ENCODE data around the gene RDX.
"Not testable (repeated sequence)": the region's sequence is repeated elsewhere in the genome, so short reads cannot be mapped to it uniquely, and the experiment has no call there.

The RDX gene

GRCh38 chr11:110305169-110306018 is 9.0 kb upstream of the RDX start:
- no peak for DNase-seq (ENCODE audit: low read depth in 1 of 2, low spot score in 1 of 2)

- DNase-seq (ENCODE audit: low read depth in 1 of 2, low spot score in 1 of 2), result no peak
Observed at GRCh38 chr11:110303414-110303826, 7.0 kb upstream of the RDX start.

GRCh38 chr11:110301577-110301976 is 5.2 kb upstream of the RDX start:
- no peak for DNase-seq (ENCODE audit: low read depth in 1 of 2, low spot score in 1 of 2)

DNA sequence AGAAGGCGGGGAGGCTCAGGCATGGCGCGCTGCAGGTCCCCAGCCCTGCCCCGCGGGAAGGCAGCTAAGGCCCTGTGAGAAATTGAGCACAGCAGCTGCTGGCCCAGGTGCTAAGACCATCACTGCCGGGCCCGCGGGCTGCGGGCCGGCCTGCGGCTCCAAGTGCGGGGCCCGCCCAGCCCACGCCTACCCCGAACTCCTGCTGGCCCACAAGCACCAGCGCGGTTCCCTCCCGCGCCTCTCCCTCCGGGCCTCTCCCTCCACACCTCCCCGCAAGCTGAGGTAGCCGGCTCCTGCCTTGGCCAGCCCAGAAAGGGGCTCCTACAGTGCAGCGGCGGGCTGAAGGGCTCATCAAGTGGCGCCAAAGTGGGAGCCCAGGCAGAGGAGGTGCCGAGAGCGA is 4.6 kb upstream of the RDX start:
- DNase-seq (ENCODE audit: low read depth in 1 of 2, low spot score in 1 of 2), result no peak

- no peak for DNase-seq (ENCODE audit: low read depth in 1 of 2, low spot score in 1 of 2)
Observed at GRCh38 chr11:110299006-110299785, 2.8 kb upstream of the RDX start.

DNA sequence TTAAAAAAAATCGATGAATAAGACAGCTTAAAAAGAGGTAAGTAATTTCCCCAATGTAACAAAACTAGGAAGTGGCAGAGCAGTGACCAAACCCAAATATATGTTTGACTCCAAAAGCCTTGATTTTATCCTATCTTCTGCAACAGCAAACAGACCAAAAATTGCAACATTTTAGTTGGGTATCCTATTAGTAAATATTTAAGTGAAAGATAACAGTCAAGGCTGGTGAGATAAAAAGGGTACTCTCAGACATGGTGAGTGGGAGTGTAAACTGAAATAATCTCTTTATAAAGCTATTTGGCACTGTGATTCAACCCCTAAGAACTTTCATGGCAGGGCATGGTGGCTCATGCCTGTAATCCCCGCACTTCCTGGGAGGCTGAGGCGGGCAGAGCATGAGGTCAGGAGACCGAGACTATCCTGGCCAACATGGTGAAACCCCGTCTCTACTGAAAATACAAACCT is 1.9 kb upstream of the RDX start:
- DNase-seq (ENCODE audit: low read depth in 1 of 2, low spot score in 1 of 2), result no peak

- no peak for DNase-seq (ENCODE audit: low read depth in 1 of 2, low spot score in 1 of 2)
Observed at GRCh38 chr11:110297726-110298300, 1.4 kb upstream of the RDX start.

DNA sequence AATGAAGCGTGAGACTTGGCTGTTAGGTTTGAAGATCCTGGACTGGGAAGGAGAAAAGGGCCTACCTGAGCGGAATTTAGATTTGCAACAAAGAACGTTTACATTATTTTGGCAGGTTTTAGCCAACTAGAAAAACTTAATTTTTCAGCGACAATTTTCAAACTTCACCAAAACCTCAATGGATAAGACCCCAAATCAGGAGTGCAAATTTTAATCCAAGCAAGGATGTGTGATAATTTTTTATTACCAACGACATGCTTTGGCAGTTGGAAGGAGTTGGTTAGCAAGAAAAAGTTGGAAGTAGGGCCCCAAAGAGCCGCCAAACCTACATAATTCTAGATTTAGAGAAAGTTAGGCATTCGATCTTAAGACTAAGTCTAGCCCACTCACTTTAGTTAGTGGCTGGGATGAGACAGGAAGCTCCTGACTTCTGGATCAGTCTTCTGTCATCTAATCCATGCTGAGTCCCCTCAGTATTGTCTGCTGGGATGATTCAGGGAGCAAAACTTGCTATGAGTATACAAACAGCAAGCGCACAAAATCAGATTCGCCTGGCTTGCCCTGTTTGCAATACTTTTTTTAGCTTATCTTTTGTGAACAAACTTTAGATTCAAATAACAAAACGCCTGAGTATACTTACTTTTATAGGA is 787 bp upstream of the RDX start:
- DNase-seq (ENCODE audit: low read depth in 1 of 2, low spot score in 1 of 2), result no peak

DNA sequence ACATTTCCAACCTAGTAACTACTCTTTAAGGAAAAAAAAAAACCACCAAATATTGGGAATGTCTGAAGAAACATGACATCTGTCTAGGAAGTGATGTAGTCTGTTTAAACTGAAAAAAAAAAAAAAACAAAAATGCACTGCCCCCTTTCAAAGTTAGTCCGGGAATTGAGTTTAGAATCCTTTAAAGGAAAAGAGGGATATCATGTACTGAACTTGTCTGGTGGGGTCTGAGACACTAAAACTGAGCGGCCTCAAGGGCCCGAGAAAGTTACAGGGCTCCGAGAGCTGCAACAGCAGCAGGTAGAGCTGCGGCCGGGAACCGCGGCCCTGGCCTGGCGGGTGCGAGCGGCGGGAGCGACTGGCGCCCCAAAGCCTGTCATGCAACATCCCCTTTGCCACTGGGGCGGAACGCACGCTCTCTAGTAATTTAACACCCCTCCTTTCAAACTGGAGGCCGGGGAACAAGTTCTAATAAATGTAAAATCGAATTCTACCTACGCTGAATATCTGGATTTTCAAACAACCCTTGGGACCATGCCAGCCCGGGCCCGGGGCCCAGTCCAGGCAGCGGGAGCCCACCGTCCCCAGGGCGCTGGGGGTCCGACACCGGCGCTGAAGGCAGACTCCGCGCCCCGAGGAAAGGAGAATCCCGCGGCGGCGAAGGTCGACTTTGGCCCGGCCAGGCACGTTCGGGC is 736 bp downstream of the RDX start:
- DNase-seq (ENCODE audit: low read depth in 1 of 2, low spot score in 1 of 2), result peak in 1 of 2 donors; percentile 25

DNA sequence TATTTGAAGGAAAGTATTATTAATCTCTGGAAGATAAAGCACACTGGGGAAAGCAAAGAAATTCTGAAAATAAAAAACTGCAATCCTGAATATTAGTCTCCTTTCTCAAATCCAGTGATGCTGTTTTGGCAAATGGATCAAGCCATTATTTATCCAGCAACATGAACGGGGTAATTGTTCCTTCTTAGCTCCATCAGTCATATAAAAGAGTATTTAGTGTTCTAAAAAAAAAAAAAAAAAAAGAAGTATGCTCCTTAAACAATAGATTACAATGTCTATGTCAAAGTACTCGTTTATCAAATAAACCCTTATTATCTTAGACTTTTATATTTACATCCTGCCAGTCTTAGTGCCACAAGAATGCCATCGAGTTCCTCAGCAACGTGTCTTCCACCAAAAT is 1.3 kb downstream of the RDX start:
- no peak for DNase-seq (ENCODE audit: low read depth in 1 of 2, low spot score in 1 of 2)

DNA sequence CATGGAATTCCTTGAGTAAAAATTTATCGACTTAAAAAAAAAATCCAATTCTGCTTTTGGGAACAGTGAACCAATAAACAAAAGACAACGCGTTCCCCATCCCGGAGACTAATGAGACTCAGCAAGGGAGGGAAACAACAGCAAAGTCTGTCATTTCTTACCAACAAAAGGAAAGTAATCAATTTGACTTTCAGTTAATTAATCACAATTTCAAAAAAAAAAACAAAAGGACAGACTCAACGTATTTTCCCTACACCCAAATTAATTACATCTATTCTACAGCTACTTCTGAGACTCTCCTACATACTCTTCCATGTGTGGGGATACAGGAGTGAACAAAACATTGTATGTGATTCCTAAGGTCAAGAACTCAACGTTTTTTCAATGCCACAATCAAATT is 1.9 kb downstream of the RDX start:
- no peak for DNase-seq (ENCODE audit: low read depth in 1 of 2, low spot score in 1 of 2)

DNA sequence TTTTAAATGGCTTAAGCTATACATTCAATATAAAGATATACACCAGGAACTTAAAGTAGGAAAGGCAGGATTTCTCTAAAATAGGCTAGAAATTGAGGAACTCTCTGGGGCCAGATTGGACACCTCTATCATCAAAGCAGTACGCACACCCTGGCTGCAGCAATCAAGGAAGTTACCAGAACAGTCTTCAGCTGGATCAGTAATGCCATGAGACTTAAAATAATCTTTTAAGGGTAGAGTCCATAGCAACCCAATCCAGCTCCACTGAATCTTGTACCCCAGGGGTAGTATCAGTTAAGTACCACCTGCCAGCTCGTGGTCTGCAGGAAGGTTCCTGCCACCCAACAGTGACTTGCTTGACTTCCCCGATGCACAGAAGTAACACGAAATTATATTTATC is 3.0 kb downstream of the RDX start:
- DNase-seq (ENCODE audit: low read depth in 1 of 2, low spot score in 1 of 2), result no peak

GRCh38 chr11:110292146-110292545 is 4.3 kb downstream of the RDX start:
- DNase-seq (ENCODE audit: low read depth in 1 of 2, low spot score in 1 of 2), result not testable (repeated sequence)

GRCh38 chr11:110290591-110291334 is 5.7 kb downstream of the RDX start:
- no peak for DNase-seq (ENCODE audit: low read depth in 1 of 2, low spot score in 1 of 2)

DNA sequence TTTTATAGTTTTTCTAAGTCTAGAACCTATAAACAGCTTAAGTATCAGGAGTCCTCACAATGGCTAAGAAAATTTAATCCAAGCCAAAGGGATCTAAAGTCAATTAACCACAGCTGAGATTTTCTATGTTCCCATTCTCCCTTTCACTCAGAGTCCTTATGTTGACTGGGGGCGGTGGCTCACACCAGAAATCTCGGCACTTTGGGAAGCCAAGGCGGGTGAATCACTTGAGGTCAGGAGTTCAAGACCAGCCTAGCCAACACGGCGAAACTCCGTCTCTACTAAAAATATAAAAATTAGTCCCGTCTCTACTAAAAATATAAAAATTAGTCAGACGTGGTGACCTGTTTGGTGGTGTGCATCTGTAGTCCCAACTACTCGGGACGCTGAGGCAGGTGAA is 6.9 kb downstream of the RDX start:
- no peak for DNase-seq (ENCODE audit: low read depth in 1 of 2, low spot score in 1 of 2)

- no peak for DNase-seq (ENCODE audit: low read depth in 1 of 2, low spot score in 1 of 2)
Observed at GRCh38 chr11:110287537-110287936, 8.9 kb downstream of the RDX start.

GRCh38 chr11:110286298-110287040 is 9.9 kb downstream of the RDX start:
- DNase-seq (ENCODE audit: low read depth in 1 of 2, low spot score in 1 of 2), result no peak

GRCh38 chr11:110283862-110284261 is 12.6 kb downstream of the RDX start:
- DNase-seq (ENCODE audit: low read depth in 1 of 2, low spot score in 1 of 2), result no peak

DNA sequence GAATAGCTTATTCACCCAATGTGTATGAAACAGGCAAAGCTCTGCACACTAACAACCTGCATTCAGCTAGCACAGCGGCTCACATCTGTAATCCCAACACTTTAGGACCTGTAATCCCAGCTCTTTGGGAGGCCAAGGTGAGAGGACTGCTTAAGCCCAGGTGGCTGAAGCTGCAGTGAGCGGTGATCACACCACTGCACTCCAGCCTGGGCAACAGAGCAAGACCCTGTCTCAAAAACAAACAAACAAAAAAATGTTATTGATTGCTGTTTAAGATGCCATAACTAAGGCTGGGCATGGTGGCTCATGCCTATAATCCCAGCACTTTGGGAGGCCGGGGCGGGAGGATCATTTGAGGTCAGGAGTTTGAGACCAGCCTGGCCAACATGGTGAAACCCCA is 15.8 kb downstream of the RDX start:
- DNase-seq (ENCODE audit: low read depth in 1 of 2, low spot score in 1 of 2), result not testable (repeated sequence)
